ENCODE results near the gene CEP250.

The CEP250 gene

GRCh38 chr20:35432430-35432735 lies 23.0 kb upstream of the CEP250 start:
- H3K36me3 ChIP-seq (ENCODE audit: control insufficient read depth, low read length), result no peaks in the 10 kb centered on the region
- no peaks in the 10 kb centered on the region for H3K9me2 ChIP-seq (replicated peaks; ENCODE audit: control insufficient read depth, low read length)
- no peak overlapping the region for H3K4me3 ChIP-seq (ENCODE audit: low read length)
- no peaks in the 10 kb centered on the region for H3K27me3 ChIP-seq (ENCODE audit: control insufficient read depth, low read length)
- no peaks in the 10 kb centered on the region for H3K9me3 ChIP-seq (ENCODE audit: control insufficient read depth, insufficient read depth, low read length)
- H3K4me2 ChIP-seq (ENCODE audit: low read length), result no peak overlapping the region
- no peaks in the 10 kb centered on the region for H4K20me1 ChIP-seq (ENCODE audit: control insufficient read depth, insufficient read depth, low read depth, low read length)
- H3F3A ChIP-seq (ENCODE audit: control insufficient read depth, insufficient read depth), result no peaks in the 10 kb centered on the region
- TF ChIP-seq EZH2phosphoT487 (IDR thresholded peaks at IDR 0.05; ENCODE audit: borderline replicate concordance, low read length) (no peak), CTCF (IDR thresholded peaks at IDR 0.05; ENCODE audit: low read depth, low read length, poor library complexity, severe bottlenecking) (no peak)
- no peaks in the 10 kb centered on the region for H3K79me2 ChIP-seq (ENCODE audit: control insufficient read depth, low read length)
- no peaks in the 10 kb centered on the region for H3K4me1 ChIP-seq (ENCODE audit: control insufficient read depth, low read length)
- H3K27ac ChIP-seq (ENCODE audit: low read depth, low read length), result no peak overlapping the region

- H3K9me2 ChIP-seq (replicated peaks; ENCODE audit: control insufficient read depth, low read length), result no peaks in the 10 kb centered on the region
- H3K36me3 ChIP-seq (ENCODE audit: control insufficient read depth, low read length), result no peaks in the 10 kb centered on the region
- TF ChIP-seq EZH2phosphoT487 (IDR thresholded peaks at IDR 0.05; ENCODE audit: borderline replicate concordance, low read length), result no peak
- TF ChIP-seq CTCF (IDR thresholded peaks at IDR 0.05; ENCODE audit: low read depth, low read length, poor library complexity, severe bottlenecking), result no peak
- no peak overlapping the region for H3K27ac ChIP-seq (ENCODE audit: low read depth, low read length)
- H3K9me3 ChIP-seq (ENCODE audit: control insufficient read depth, insufficient read depth, low read length), result no peaks in the 10 kb centered on the region
- H3K4me1 ChIP-seq (ENCODE audit: control insufficient read depth, low read length), result no peaks in the 10 kb centered on the region
- no peak overlapping the region for H3K4me2 ChIP-seq (ENCODE audit: low read length)
- H3F3A ChIP-seq (ENCODE audit: control insufficient read depth, insufficient read depth), result no peaks in the 10 kb centered on the region
- no peak overlapping the region for H3K4me3 ChIP-seq (ENCODE audit: low read length)
- H3K27me3 ChIP-seq (ENCODE audit: control insufficient read depth, low read length), result no peaks in the 10 kb centered on the region
- H4K20me1 ChIP-seq (ENCODE audit: control insufficient read depth, insufficient read depth, low read depth, low read length), result no peaks in the 10 kb centered on the region
- H3K79me2 ChIP-seq (ENCODE audit: control insufficient read depth, low read length), result no peaks in the 10 kb centered on the region
Observed at GRCh38 chr20:35433337-35433736, 22.1 kb upstream of the CEP250 start.

GRCh38 chr20:35434085-35435005 lies 21.1 kb upstream of the CEP250 start:
- H3K79me2 ChIP-seq (ENCODE audit: control insufficient read depth, low read length), result no peaks in the 10 kb centered on the region
- no peaks in the 10 kb centered on the region for H3K9me3 ChIP-seq (ENCODE audit: control insufficient read depth, insufficient read depth, low read length)
- peaks cover 2% of the 10 kb centered on the region; the same call in 1 of the 2 replicates for H3K4me1 ChIP-seq (ENCODE audit: control insufficient read depth, low read length)
- TF ChIP-seq CTCF (IDR thresholded peaks at IDR 0.05; ENCODE audit: low read depth, low read length, poor library complexity, severe bottlenecking) (no peak), EZH2phosphoT487 (IDR thresholded peaks at IDR 0.05; ENCODE audit: borderline replicate concordance, low read length) (no peak)
- no peaks in the 10 kb centered on the region for H3F3A ChIP-seq (ENCODE audit: control insufficient read depth, insufficient read depth)
- H3K9me2 ChIP-seq (replicated peaks; ENCODE audit: control insufficient read depth, low read length), result no peaks in the 10 kb centered on the region
- H3K36me3 ChIP-seq (ENCODE audit: control insufficient read depth, low read length), result no peaks in the 10 kb centered on the region
- H3K27me3 ChIP-seq (ENCODE audit: control insufficient read depth, low read length), result no peaks in the 10 kb centered on the region
- H3K4me3 ChIP-seq (ENCODE audit: low read length), result no peak overlapping the region
- H3K27ac ChIP-seq (ENCODE audit: low read depth, low read length), result no peak overlapping the region
- no peaks in the 10 kb centered on the region for H4K20me1 ChIP-seq (ENCODE audit: control insufficient read depth, insufficient read depth, low read depth, low read length)
- no peak overlapping the region for H3K4me2 ChIP-seq (ENCODE audit: low read length)

Measured in DOHH2 (cell line).